ENCODE data around the gene FKBP4. TPM values are rescaled to one million over a fixed set of nuclear protein-coding genes. Genes with fewer than 3 reads are reported as not detected.

FKBP4 gene
- polyA plus RNA-seq, 3 donors, result 25.3 to 35.7 (median 33.6) TPM

GRCh38 chr12:2833327-2833726 lies 38.6 kb downstream of the FKBP4 start:
- WGBS, 3 donors, result 60 to 67% (median 64%) methylated on average over 5 of the region's 5 CpGs
- H3K27ac ChIP-seq (ENCODE audit: low read depth, low read length), result no peak overlapping the region

DNA sequence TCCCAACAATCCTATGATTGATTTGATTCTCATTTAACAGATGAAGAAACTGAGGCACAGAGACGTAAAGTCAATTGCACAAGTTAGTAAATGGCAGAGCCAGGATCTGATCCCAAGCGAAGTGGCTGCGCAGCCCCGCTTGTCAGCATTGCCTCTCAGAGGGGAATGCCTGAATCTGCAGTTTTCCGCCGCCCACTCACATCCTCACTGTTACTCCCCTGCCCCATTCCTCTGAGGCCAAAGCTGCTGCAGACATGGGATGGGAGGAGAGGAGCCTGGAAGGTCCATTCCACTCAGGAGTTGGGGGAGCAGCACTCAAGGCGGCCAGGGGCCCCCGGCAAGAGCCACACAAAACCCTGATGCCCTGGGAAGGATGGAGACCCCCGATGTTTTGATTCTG lies 39.0 kb downstream of the FKBP4 start:
- WGBS, 3 donors, result 53 to 80% (median 59%) methylated on average over 9 of the region's 9 CpGs
- no peak overlapping the region for H3K27ac ChIP-seq (ENCODE audit: low read depth, low read length)

GRCh38 chr12:2834581-2835491 lies 40.1 kb downstream of the FKBP4 start, which contains the start of gene NRIP2:
TSS of gene NRIP2 (minus strand) at chr12:2835035. CDS start at chr12:2834983, 52 bp downstream.
- no peak within 1 kb of the TSS for H3K27ac ChIP-seq (ENCODE audit: low read depth, low read length)
- 14 to 22% (median 19%) methylated on average over 31 to 32 of the region's 32 CpGs for WGBS, 3 donors

- no peak overlapping the region for H3K27ac ChIP-seq (ENCODE audit: low read depth, low read length)
- 72 to 78% (median 77%) methylated on average over 4 of the region's 4 CpGs for WGBS, 3 donors
These were observed 41.1 kb downstream of the FKBP4 start for GRCh38 chr12:2835691-2836403.

- 65 to 92% (median 72%) methylated on average over 8 of the region's 8 CpGs for WGBS, 3 donors
- no peak overlapping the region for H3K27ac ChIP-seq (ENCODE audit: low read depth, low read length)
These were observed 41.8 kb downstream of the FKBP4 start for GRCh38 chr12:2836574-2836973.

DNA sequence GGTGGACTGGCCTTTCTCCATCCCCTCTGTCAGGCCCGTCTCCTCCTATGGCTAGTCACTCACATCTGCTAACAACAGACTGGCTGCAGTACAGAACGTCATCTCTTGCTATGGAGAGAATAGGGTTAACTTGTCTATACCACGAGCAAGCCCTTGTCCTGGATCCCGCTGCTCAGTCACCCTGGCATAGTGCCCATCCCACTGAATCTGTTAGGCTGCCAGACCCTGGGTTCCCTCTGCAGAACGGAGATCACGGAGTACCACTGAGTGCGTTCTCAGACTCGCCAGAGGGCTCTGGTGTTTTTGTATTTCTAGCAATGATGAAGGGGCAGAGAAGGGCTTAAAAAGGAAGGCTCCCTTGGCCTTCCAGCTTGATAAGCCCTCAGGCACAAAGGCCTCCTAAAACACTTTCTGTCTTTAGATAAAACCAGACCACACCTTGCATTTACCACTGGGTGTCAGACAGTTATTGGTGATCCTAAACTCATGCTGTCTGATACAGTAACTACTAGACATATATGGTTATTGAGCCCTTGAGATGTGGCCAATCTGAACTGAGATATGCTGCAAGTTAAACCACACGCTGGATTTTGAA lies 46.4 kb downstream of the FKBP4 start:
- 67 to 72% (median 68%) methylated on average over 9 of the region's 9 CpGs for WGBS, 3 donors
- no peak overlapping the region for H3K27ac ChIP-seq (ENCODE audit: low read depth, low read length)

GRCh38 chr12:2842948-2843347 lies 48.2 kb downstream of the FKBP4 start:
- 78 to 82% (median 80%) methylated on average over 5 of the region's 5 CpGs for WGBS, 3 donors
- H3K27ac ChIP-seq (ENCODE audit: low read depth, low read length), result no peak overlapping the region

DNA sequence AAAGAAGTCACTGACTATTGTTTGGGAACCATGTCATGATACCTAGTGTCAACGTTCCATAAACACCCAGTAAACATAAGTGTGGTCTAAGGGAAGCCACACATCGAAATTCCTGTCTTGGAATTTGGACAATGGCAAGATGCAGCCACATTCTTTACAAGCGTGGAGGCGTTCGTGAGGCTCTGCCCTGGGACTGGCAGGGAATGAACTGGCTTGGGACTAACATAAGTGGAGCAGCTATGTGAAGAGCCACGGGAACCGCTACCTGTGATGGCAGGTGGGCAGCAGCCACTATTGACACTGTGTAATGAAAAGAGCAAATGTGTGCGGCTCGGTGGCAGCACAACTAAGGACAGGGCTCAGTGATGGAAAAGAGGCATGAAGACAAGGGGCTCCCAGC lies 50.0 kb downstream of the FKBP4 start:
- WGBS, 3 donors, result 68 to 89% (median 89%) methylated on average over 9 of the region's 9 CpGs
- H3K27ac ChIP-seq (ENCODE audit: low read depth, low read length), result no peak overlapping the region

- 34 to 60% (median 38%) methylated on average over 6 of the region's 6 CpGs for WGBS, 3 donors
- H3K27ac ChIP-seq (ENCODE audit: low read depth, low read length), result no peak overlapping the region
These were observed 50.5 kb downstream of the FKBP4 start for GRCh38 chr12:2845280-2845679.

DNA sequence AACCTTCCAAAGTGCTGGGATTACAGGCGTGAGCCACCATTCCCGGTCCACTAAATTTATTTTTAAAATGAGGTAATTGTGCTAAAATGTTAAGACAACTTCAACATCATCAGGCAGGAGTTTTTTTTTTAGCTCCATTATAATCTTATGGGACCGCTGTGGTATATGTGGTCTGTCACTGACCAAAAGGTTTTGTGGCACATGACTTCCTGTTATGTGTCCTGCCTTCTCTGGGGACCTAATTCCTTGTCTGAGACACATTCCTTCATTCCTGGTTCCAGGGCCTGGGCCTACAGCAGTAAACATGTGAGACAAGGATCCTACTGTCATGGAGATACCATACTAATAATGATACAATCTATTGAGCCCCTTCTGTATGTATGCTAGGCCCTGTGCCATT lies 57.2 kb downstream of the FKBP4 start:
- H3K27ac ChIP-seq (ENCODE audit: low read depth, low read length), result no peak overlapping the region
- 92 to 100% (median 98%) methylated on average over 3 of the region's 3 CpGs for WGBS, 3 donors

DNA sequence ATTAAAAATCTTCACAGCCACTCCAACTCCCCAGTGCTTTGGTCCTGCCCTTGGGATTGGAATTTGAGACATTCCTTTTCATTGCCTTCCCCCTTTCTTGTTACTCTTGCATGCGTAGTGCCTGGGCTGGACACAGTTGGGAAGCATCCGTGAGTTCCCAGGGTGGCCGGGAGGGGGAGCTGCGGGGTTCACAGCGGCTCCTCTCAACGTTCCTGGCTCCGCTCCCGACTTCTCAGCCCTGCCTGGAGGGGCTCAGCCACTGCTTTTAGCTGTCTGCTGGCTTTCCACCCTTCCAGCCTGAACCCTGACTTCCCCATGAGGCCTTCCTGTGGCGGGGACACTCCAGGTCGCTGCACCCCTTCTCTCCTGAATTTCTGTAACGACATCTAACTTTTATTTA lies 58.9 kb downstream of the FKBP4 start:
- H3K27ac ChIP-seq (ENCODE audit: low read depth, low read length), result no peak overlapping the region
- WGBS, 3 donors, result 16 to 25% (median 17%) methylated on average over 11 of the region's 11 CpGs

Other genes with a start within 250 kb of the FKBP4 start
- gene ITFG2, start 17.7 kb downstream of the FKBP4 start, polyA plus RNA-seq, result 10 to 100 TPM; 20.0 to 21.7 (median 21.5) TPM
- gene NRIP2, start 40.1 kb downstream of the FKBP4 start, polyA plus RNA-seq, result 1 to 10 TPM in 2 of 3 donors, under 1 TPM in 1; 0.36 to 5.1 (median 1.4) TPM
- gene TEX52, start 62.1 kb downstream of the FKBP4 start, polyA plus RNA-seq, result not detected
- gene FOXM1, start 82.2 kb downstream of the FKBP4 start, polyA plus RNA-seq, result 1 to 10 TPM in 1 of 3 donors, under 1 TPM in 2; 0.26 to 2.2 (median 0.30) TPM
- 1 to 10 TPM; 4.5 to 9.8 (median 5.3) TPM for gene RHNO1, start 82.3 kb downstream of the FKBP4 start, polyA plus RNA-seq
- 10 to 100 TPM in 2 of 3 donors, 1 to 10 TPM in 1; 5.1 to 23.4 (median 11.0) TPM for gene TULP3, start 95.9 kb downstream of the FKBP4 start, polyA plus RNA-seq
- 10 to 100 TPM; 11.8 to 46.5 (median 28.5) TPM for gene TEAD4, start 164.4 kb downstream of the FKBP4 start, polyA plus RNA-seq